ENCODE results near the gene GRID1. TPM values are rescaled to one million over a fixed set of nuclear protein-coding genes. Genes with fewer than 3 reads are reported as not detected.

The GRID1 gene
- total and polyA plus RNA-seq, 2 donors = 2.4 to 3.9 TPM

DNA sequence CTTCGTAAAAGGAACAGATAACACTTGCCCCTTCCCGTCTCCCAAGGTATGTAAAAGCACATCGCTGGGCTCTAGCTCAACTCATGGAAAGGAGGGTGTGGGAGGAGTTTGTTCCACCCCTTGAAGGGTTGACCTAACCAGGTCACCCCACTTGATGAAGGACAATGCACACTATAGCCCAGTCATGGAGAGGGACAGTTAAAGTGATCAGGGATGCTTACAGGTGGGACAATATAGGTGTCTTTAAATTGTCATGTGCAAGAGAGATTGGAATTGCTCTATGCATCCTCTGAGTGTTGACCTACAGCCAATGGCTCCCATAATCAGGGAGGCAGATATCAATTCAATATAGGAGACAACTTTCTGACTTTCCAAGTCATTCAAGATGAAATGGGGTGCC is 448.2 kb downstream of the GRID1 start:
- no peak overlapping the region for H3K4me3 ChIP-seq (ENCODE audit: low read depth, low read length)
- 89% methylated on average over 3 of the region's 3 CpGs for WGBS

GRCh38 chr10:85917601-85918000 is 449.0 kb downstream of the GRID1 start:
- no peaks in the 10 kb centered on the region for H3K36me3 ChIP-seq (ENCODE audit: insufficient read depth)
- H3K4me3 ChIP-seq (ENCODE audit: low read depth, low read length) = no peak overlapping the region
- no peak overlapping the region for H3K27ac ChIP-seq (ENCODE audit: low read depth)
- 64% methylated on average over 4 of the region's 4 CpGs for WGBS
- no peaks in the 10 kb centered on the region for H3K4me1 ChIP-seq (ENCODE audit: insufficient read depth)
- DNase-seq (ENCODE audit: extremely low spot score) = no peak

More for the DNA sequence above, 448.2 kb downstream of the GRID1 start:
- Histone ChIP-seq H3K4me1 (ENCODE audit: insufficient read depth) (no peaks in the 10 kb centered on the region), H3K27ac (ENCODE audit: low read depth) (no peak overlapping the region), H3K36me3 (ENCODE audit: insufficient read depth) (no peaks in the 10 kb centered on the region)
- no peak for DNase-seq (ENCODE audit: extremely low spot score)

- H3K27ac ChIP-seq (ENCODE audit: low read depth) = no peak overlapping the region
Measured at GRCh38 chr10:85916994-85917573, 449.5 kb downstream of the GRID1 start.

GRCh38 chr10:85916286-85916685 is 450.3 kb downstream of the GRID1 start:
- Histone ChIP-seq H3K4me3 (ENCODE audit: low read depth, low read length) (no peak overlapping the region), H3K4me1 (ENCODE audit: insufficient read depth) (no peaks in the 10 kb centered on the region), H3K36me3 (ENCODE audit: insufficient read depth) (no peaks in the 10 kb centered on the region), H3K27ac (ENCODE audit: low read depth) (no peak overlapping the region)
- DNase-seq (ENCODE audit: extremely low spot score) = no peak
- WGBS = 26% methylated on average over 5 of the region's 5 CpGs

More at GRCh38 chr10:85916994-85917573, 449.5 kb downstream of the GRID1 start:
- 44% methylated on average over 2 of the region's 2 CpGs for WGBS
- Histone ChIP-seq H3K4me1 (ENCODE audit: insufficient read depth) (no peaks in the 10 kb centered on the region), H3K4me3 (ENCODE audit: low read depth, low read length) (no peak overlapping the region), H3K36me3 (ENCODE audit: insufficient read depth) (no peaks in the 10 kb centered on the region)
- no peak for DNase-seq (ENCODE audit: extremely low spot score)

- 97% methylated on average over 4 of the region's 4 CpGs for WGBS
- no peaks in the 10 kb centered on the region for H3K4me1 ChIP-seq (ENCODE audit: insufficient read depth)
- no peak overlapping the region for H3K27ac ChIP-seq (ENCODE audit: low read depth)
- no peaks in the 10 kb centered on the region for H3K36me3 ChIP-seq (ENCODE audit: insufficient read depth)
- no peak overlapping the region for H3K4me3 ChIP-seq (ENCODE audit: low read depth, low read length)
- no peak for DNase-seq (ENCODE audit: extremely low spot score)
Measured at GRCh38 chr10:85915245-85915846, 451.2 kb downstream of the GRID1 start.

GRCh38 chr10:85914720-85915119 is 451.9 kb downstream of the GRID1 start:
- no peak for DNase-seq (ENCODE audit: extremely low spot score)
- WGBS = 95% methylated on average over 3 of the region's 3 CpGs

DNA sequence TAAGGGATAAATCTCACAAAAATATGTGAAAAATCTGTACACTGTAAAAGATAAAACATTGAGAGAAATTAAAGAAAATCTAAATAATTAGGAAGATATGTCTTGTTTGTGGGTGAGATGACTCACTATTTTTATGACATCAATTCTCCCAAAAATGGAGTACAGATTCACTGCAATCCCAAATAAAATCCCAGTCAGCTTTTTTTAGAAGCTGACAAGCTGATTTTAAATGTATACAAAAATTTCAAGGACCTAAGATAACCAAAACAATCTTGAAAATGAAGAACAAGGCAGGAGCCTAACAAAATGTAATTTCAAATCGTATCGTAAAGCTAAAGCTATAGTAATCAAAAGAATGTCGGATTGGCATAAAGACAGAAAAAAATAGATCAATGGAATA is 458.1 kb downstream of the GRID1 start:
- Histone ChIP-seq H3K4me3 (ENCODE audit: low read depth, low read length) (no peak overlapping the region), H3K4me1 (ENCODE audit: insufficient read depth) (no peaks in the 10 kb centered on the region), H3K36me3 (ENCODE audit: insufficient read depth) (no peaks in the 10 kb centered on the region), H3K27ac (ENCODE audit: low read depth) (no peak overlapping the region)
- WGBS = 53% methylated on average over 3 of the region's 3 CpGs
- DNase-seq (ENCODE audit: extremely low spot score) = no peak

More at GRCh38 chr10:85914720-85915119, 451.9 kb downstream of the GRID1 start:
- Histone ChIP-seq H3K27ac (ENCODE audit: low read depth) (no peak overlapping the region), H3K4me3 (ENCODE audit: low read depth, low read length) (no peak overlapping the region), H3K4me1 (ENCODE audit: insufficient read depth) (no peaks in the 10 kb centered on the region), H3K36me3 (ENCODE audit: insufficient read depth) (no peaks in the 10 kb centered on the region)

GRCh38 chr10:85902051-85902450 is 464.5 kb downstream of the GRID1 start:
- Histone ChIP-seq H3K4me3 (ENCODE audit: low read depth, low read length) (no peak overlapping the region), H3K27ac (ENCODE audit: low read depth) (no peak overlapping the region), H3K36me3 (ENCODE audit: insufficient read depth) (no peaks in the 10 kb centered on the region), H3K4me1 (ENCODE audit: insufficient read depth) (no peaks in the 10 kb centered on the region)
- no peak for DNase-seq (ENCODE audit: extremely low spot score)
- WGBS = 62% methylated on average over 5 of the region's 5 CpGs

DNA sequence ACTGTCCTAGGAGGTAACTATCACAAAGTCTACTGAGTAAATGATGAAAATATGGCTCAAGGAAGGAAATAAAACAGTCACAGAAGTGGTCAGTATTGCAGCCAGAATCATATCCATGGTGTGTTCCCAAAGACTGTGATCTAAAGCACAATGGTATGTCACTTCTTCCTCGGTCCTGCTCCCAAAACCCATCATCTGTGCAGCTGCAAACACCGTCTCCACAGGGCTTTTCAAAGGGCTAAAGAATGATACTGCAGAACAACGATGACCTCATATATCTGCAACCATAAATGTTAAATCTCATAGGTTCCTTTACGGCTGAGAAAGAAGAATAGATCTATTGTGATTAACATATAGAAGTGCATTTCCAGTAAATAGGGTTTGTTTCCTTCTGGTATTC is 465.0 kb downstream of the GRID1 start:
- H3K36me3 ChIP-seq (ENCODE audit: insufficient read depth) = no peaks in the 10 kb centered on the region
- no peak overlapping the region for H3K4me3 ChIP-seq (ENCODE audit: low read depth, low read length)
- no peak for DNase-seq (ENCODE audit: extremely low spot score)
- no peaks in the 10 kb centered on the region for H3K4me1 ChIP-seq (ENCODE audit: insufficient read depth)
- H3K27ac ChIP-seq (ENCODE audit: low read depth) = no peak overlapping the region
- WGBS = 79% methylated on average over 4 of the region's 4 CpGs

DNA sequence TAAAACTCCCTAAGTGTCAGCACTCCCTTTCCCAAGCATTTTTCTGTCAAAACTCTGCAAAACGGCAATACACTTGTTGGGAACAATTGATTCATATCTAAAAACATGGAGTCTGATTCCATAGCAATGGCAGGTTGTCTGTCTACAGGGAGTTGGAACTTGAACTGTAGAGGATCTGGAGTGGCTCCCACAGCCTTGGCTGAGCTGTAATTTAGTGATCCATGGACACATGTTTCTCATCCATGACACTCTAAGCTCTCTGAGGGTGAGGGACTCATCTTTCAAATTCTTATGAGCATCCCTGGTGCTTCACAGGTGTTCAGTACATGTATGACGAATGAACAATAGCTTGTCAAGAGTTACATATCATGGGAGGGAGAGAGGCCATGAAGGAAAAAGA is 466.1 kb downstream of the GRID1 start:
- Histone ChIP-seq H3K27ac (ENCODE audit: low read depth) (no peak overlapping the region), H3K4me1 (ENCODE audit: insufficient read depth) (no peaks in the 10 kb centered on the region), H3K4me3 (ENCODE audit: low read depth, low read length) (no peak overlapping the region), H3K36me3 (ENCODE audit: insufficient read depth) (no peaks in the 10 kb centered on the region)
- DNase-seq (ENCODE audit: extremely low spot score) = no peak
- 81% methylated on average over 2 of the region's 2 CpGs for WGBS

GRCh38 chr10:85900061-85900460 is 466.5 kb downstream of the GRID1 start:
- Histone ChIP-seq H3K27ac (ENCODE audit: low read depth) (no peak overlapping the region), H3K4me3 (ENCODE audit: low read depth, low read length) (no peak overlapping the region), H3K36me3 (ENCODE audit: insufficient read depth) (no peaks in the 10 kb centered on the region), H3K4me1 (ENCODE audit: insufficient read depth) (no peaks in the 10 kb centered on the region)
- DNase-seq (ENCODE audit: extremely low spot score) = no peak
- 90% methylated on average over 6 of the region's 6 CpGs for WGBS

GRCh38 chr10:85891472-85891871 is 475.1 kb downstream of the GRID1 start:
- Histone ChIP-seq H3K36me3 (ENCODE audit: insufficient read depth) (no peaks in the 10 kb centered on the region), H3K27ac (ENCODE audit: low read depth) (no peak overlapping the region), H3K4me1 (ENCODE audit: insufficient read depth) (no peaks in the 10 kb centered on the region), H3K4me3 (ENCODE audit: low read depth, low read length) (no peak overlapping the region)
- no peak for DNase-seq (ENCODE audit: extremely low spot score)

GRCh38 chr10:85888559-85888958 is 478.0 kb downstream of the GRID1 start:
- H3K4me3 ChIP-seq (ENCODE audit: low read depth, low read length) = no peak overlapping the region
- DNase-seq (ENCODE audit: extremely low spot score) = no peak
- no peak overlapping the region for H3K27ac ChIP-seq (ENCODE audit: low read depth)
- H3K36me3 ChIP-seq (ENCODE audit: insufficient read depth) = no peaks in the 10 kb centered on the region
- no peaks in the 10 kb centered on the region for H3K4me1 ChIP-seq (ENCODE audit: insufficient read depth)
- 68% methylated on average over 2 of the region's 2 CpGs for WGBS

GRCh38 chr10:85888004-85888403 is 478.6 kb downstream of the GRID1 start:
- H3K36me3 ChIP-seq (ENCODE audit: insufficient read depth) = no peaks in the 10 kb centered on the region
- no peaks in the 10 kb centered on the region for H3K4me1 ChIP-seq (ENCODE audit: insufficient read depth)
- DNase-seq (ENCODE audit: extremely low spot score) = no peak
- no peak overlapping the region for H3K27ac ChIP-seq (ENCODE audit: low read depth)
- no peak overlapping the region for H3K4me3 ChIP-seq (ENCODE audit: low read depth, low read length)
- WGBS = 48% methylated on average over 3 of the region's 3 CpGs

Data from urinary bladder (tissue), 4 donors.